ENCODE data around the gene OR51B4.

DNA sequence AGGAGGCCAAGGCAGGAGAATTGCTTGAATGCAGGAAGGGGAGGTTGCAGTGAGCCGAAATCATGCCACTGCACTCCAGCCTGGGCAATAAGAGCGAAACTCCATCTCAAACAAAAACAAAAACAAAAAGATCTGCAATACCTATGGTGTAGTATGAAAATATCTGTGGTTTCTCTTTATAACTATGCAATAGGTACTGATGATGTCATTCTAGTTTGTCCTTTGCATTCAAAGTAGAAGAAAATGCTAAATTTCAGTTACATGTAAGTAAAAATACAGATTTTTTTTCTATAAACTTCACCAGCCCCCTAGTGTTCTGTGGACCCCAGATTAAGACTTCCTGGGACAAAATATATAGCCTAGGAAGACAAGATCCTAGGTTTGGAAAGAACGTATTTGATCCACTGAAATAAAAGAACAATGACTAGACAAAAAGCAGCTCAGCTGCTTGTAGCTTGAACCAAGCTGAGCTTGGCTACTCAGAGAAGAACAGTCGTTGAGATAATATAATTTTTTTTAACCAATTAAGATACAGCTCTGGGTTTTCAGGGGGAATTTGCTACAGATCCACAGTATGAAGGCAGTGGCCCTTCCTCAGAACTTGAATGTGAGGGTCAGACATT lies 29.2 kb downstream of the OR51B4 start:
- TF ChIP-seq, protein P1, sequence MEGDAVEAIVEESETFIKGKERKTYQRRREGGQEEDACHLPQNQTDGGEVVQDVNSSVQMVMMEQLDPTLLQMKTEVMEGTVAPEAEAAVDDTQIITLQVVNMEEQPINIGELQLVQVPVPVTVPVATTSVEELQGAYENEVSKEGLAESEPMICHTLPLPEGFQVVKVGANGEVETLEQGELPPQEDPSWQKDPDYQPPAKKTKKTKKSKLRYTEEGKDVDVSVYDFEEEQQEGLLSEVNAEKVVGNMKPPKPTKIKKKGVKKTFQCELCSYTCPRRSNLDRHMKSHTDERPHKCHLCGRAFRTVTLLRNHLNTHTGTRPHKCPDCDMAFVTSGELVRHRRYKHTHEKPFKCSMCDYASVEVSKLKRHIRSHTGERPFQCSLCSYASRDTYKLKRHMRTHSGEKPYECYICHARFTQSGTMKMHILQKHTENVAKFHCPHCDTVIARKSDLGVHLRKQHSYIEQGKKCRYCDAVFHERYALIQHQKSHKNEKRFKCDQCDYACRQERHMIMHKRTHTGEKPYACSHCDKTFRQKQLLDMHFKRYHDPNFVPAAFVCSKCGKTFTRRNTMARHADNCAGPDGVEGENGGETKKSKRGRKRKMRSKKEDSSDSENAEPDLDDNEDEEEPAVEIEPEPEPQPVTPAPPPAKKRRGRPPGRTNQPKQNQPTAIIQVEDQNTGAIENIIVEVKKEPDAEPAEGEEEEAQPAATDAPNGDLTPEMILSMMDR (IDR thresholded peaks at IDR 0.05), result no peak
- TF ChIP-seq POLR2A (IDR thresholded peaks at IDR 0.05), result no peak
